Medulla oblongata (tissue), 1 donor: ENCODE measurements around the gene FYB1.

Source experiments
- DNase-seq: peaks from one replicate; pipeline ENCODE4 v3.0.0-alpha.2; 2015; ENCODE audit errors: extremely low spot score

Gene FYB1

DNA sequence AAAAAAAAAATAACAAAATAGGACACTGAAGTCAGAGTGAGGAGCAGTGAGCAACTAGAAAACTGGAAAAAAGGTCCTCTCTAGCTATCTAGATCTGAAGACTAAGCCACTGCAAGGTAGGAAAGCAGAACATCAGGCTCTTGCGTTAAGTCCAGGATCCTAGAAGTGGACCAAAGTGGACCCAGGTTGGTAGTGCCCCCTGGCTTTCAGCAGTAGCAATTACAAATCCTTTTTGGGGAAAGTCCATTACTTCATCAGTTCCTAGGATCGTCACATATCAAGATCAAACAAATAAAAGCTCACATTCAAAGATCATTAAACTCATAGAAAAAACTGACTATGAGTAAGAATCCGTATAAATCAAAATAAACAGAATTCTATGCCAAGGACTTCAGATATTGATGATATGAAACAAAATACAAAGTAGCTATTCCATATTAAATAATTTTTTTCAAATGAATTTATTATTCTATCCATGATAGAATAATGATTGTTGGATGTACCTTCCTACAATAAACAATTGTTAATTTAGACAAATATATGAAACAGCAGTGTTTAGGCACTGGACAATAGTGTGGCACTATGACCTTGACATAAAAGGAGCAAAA is 138.7 kb downstream of the FYB1 start:
- peak; percentile 80 for DNase-seq

DNA sequence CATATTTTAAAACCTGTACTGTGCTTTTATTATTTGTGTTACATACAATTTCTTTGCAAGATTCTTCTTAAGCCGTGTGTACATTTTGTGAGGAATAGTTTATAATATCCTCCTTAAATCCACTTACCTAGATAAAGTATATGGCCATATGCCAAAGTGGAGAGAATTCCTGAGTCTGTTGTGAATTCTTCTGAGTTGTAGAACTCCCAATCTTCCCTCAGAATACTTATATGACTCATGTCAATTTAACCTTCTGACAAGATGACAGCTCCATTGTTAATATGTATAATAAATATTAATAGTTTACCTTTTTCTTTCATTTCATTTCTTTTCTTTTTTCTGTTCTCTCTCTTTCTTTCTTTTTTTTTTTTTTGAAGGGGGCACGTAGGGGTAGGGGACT is 139.2 kb downstream of the FYB1 start:
- DNase-seq = peak; percentile 19

GRCh38 chr5:39079147-39079546 is 140.2 kb downstream of the FYB1 start:
- peak; percentile 41 for DNase-seq

GRCh38 chr5:39076757-39077728 is 142.3 kb downstream of the FYB1 start:
- peak; percentile 75 for DNase-seq

DNA sequence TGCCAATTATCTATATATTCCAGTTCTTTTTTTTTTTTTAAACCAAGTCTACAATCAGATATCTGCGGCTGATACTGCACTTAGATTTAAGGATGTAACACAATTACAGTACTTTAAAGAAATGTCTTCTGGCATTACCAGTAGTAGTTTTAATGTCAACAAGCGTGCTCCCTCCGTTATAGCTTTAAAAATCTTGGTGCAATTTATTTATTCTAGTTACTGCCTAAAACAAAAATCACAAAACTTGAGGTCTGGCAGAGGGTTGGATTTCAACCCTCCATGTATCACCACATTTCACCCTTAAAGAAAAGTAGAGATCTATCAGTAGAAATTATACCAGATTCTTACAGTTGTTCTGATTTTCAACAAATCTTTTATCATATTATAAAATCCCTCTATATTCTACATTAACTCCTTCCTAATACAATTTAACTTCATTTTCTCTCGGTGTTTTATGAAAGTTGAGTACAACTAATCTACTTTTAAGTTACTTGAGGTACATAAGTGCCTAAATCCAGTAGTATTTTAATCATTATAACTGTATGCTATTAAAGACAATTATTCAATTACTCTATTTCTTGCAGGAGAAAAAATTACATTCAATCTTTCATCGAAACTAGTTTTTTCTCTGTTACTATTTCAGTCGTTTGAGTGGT is 143.1 kb downstream of the FYB1 start:
- peak; percentile 25 for DNase-seq

DNA sequence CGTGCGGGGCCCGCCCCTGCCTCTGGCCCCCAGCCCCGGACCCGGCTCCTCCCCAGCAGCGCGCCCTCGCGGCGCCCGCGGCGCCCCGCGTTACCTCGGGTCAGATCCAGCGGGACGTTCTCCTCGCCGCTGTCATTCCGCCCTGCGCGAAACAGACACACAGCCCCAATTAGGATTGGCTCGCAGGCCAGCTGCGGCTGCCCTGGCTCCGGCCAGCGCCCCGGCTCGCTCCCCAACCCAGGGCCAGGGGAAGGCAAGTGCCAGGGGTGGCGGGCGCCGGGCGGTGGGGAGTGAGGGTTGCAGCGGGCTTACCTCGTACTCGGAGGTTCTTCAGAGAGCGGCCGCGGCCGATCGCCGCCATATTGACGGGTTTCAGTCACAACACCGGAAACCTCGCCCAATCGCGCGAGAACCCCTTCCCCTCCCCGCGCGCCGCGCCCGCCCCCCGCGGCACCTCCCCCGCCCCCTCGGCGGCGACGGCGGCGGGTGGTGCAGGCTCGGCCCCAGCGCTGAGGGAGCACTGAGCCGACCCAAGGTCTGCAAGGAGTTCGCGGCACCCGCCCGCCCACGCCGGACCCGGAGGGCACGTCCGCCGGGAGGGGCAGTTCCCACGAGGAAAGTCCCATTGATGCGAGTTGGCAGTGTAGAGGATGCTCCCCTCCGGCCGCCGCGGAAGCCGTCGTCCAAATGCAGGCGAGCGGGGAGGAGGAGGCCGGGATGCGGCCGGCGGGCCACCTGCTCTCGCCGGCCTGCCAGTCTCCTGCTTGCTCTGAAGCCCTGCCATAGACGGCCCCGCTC is 145.1 kb downstream of the FYB1 start, which contains the start of gene RICTOR:
Gene RICTOR (minus strand): TSS at position 383 of the 798 bp plus-strand sequence. CDS start 22 bp downstream, at position 361.
- peak; percentile 92 for DNase-seq

- DNase-seq = no peak
Observed at GRCh38 chr5:39073767-39074016, 145.7 kb downstream of the FYB1 start.

DNA sequence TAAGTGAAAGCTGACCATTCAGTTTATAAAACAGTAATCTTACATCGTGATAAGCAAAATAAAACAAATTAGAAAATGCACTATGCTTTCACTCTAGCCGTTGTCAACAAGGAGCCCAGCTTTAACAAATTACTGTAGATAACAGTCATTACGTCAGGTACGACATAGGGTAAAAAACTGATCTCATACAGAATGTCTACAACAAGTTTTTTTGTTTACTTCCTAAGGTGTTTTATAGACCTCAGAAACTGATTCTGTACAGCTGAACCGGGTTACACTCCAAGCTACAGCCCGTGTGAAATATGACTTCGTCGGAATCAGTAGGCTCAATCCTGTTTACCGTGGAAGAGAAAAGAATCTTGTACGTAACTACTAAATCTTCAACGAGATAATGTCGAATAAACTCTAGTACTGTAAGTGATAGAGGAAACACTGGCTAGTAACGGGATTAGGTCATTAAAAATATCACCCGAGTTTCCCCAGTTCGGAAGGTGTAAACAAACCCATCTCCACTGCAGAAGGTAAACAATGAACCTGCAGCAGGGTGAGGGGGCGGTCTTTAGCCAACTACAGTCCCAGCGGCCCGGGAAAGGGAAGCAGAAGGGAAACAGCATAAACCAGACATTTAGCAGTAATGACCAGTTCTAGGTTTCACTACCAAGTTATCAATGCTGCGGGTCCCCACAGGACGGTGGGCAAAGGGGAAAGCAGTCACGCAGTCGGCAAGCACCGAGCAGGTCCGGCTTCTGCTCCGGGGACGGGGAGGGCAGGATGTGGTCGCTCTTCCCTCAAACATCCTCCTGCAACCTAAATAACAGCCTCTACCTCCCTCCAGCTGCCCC is 146.2 kb downstream of the FYB1 start:
- DNase-seq = peak; percentile 66

- no peak for DNase-seq
Observed at GRCh38 chr5:39068099-39068498, 151.3 kb downstream of the FYB1 start.

DNA sequence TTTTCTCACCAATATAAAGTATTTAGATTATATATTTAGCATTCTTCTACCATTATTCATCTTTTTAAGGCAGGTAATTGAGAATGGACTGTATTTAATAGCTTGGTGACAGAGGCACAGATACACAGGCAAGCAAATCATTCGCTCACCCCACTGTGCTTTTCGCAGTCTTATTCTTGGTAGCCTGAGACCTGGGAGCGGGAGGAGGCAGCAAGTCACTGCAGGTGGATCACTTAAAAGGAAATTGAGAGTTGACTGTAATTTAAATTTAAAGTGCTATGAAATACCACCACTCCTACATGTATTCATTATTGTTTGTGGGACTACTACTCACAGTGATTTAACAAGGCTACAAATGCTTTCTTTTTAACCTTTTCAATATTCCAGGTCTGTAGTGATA is 154.9 kb downstream of the FYB1 start:
- DNase-seq = no peak

GRCh38 chr5:39063037-39063436 is 156.3 kb downstream of the FYB1 start:
- DNase-seq = no peak

- DNase-seq = no peak
Observed at GRCh38 chr5:39062530-39062929, 156.8 kb downstream of the FYB1 start.

DNA sequence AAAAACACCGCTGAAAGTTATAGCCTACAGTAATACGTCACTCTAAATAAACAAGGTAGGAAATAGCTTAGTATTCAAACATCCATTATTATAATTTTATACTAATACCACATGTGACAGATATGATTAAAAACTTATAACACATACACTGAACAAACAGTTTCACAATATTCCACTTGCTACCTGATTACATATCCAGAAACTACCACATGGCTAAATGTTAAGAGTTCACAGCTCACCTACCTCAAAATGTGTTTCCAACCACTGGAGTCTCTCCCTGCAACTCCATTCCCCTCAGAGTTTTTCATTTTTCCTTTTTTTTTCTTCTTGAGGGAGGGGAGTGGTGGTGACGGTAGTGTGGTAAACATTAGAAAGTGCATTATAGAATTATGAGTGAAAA is 157.3 kb downstream of the FYB1 start:
- no peak for DNase-seq

GRCh38 chr5:39059064-39059463 is 160.3 kb downstream of the FYB1 start:
- no peak for DNase-seq

GRCh38 chr5:39058178-39058921 is 161.0 kb downstream of the FYB1 start:
- no peak for DNase-seq

GRCh38 chr5:39057734-39058133 is 161.6 kb downstream of the FYB1 start:
- peak; percentile 30 for DNase-seq

- DNase-seq = no peak
Observed at GRCh38 chr5:39055768-39056398, 163.5 kb downstream of the FYB1 start.
